AG04449 (cell line): ENCODE measurements around the gene RNU1-1.
A peak's percentile ranks its signal among the peaks of the same experiment; 100 is the strongest.
"Not testable (repeated sequence)": the region's sequence is repeated elsewhere in the genome, so short reads cannot be mapped to it uniquely, and the experiment has no call there.

Experiments
- CTCF ChIA-PET: fragments of 350-600 bp; formaldehyde crosslinking; extraction: SDS; loops from one replicate; lab custom pipeline; 2021; ENCODE audit warnings: antibody characterized with exemption; lab: Yijun Ruan, JAX
- POLR2A ChIA-PET: fragments of 400-600, 350-600 bp; formaldehyde crosslinking; extraction: SDS; loops from one replicate; lab custom pipeline; 2020; ENCODE audit warnings: antibody characterized with exemption, inconsistent platforms; lab: Yijun Ruan, JAX
- DNase-seq: peaks from one replicate; pipeline ENCODE4 v3.0.0-alpha.2; 2010; ENCODE audit warnings: low read depth, low spot score
- H3K4me3 ChIP-seq: 2 replicates; pipeline ENCODE4 v1.5.1; 2011; ENCODE audit warnings: low read depth, mild to moderate bottlenecking, control low read depth, low read length
- CTCF ChIP-seq: IDR thresholded peaks from one replicate; pipeline ENCODE4 v1.5.1; 2011; ENCODE audit warnings: mild to moderate bottlenecking, moderate library complexity, low read length, control low read depth, inconsistent platforms; ENCODE audit not compliant: insufficient read depth; ENCODE audit errors: missing control alignments

RNU1-1 gene

GRCh38 chr1:16478091-16478490 is 36.0 kb downstream of the RNU1-1 start:
- no peak for TF ChIP-seq CTCF
- DNase-seq, result no peak
- ChIA-PET CTCF (no interaction called here), POLR2A (no interaction called here)
- H3K4me3 ChIP-seq, result no peak overlapping the region

GRCh38 chr1:16475771-16476770 is 38.0 kb downstream of the RNU1-1 start:
- CTCF ChIA-PET, result not testable (repeated sequence)

GRCh38 chr1:16474891-16475290 is 39.2 kb downstream of the RNU1-1 start:
- CTCF ChIA-PET, DNase-seq, H3K4me3 ChIP-seq, POLR2A ChIA-PET: not testable (repeated sequence)

More at GRCh38 chr1:16475771-16476770, 38.0 kb downstream of the RNU1-1 start:
- POLR2A ChIA-PET, DNase-seq, H3K4me3 ChIP-seq: not testable (repeated sequence)

DNA sequence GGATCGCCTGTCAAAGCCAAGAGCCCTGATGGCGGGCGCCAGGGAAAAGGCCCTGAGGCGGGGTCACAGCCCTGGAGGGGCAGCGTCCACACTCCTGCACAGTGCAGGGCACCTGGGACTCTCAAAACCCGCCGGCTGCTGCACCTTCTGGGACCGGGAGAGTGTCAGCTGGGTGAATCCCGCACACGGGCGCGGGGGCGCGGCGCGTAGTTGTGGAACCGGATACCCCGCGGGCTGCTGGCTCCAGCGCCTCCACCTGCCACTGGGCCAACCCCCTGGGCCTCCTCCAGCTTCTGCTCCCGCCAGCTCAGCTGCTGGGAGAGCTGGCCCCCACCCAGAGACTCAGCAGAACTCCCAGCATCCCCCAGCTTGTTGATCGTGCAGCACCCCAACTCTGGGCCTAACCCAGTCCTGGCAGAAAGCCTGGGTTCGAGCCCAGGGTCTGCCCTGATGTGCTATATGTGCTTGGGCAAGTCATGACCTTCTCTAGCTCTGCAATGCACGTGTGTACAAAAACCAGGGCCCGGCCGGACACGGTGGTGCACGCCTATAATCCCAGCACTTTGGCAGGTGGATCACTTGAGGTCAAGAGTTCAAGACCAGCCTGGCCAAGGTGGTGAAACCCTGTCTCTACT is 39.8 kb downstream of the RNU1-1 start:
- no peak for DNase-seq
- ChIA-PET CTCF (no interaction called here), POLR2A (no interaction called here)
- H3K4me3 ChIP-seq, result no peak overlapping the region
- no peak for TF ChIP-seq CTCF

GRCh38 chr1:16468558-16468957 is 45.5 kb downstream of the RNU1-1 start:
- DNase-seq, result no peak
- no peak overlapping the region for H3K4me3 ChIP-seq
- no peak for TF ChIP-seq CTCF
- CTCF ChIA-PET, result interaction anchor here (0.8 kb wide), 1 partner anchor 16 kb away, joined by 3 read pairs; no protein-coding TSS in a partner anchor
- POLR2A ChIA-PET, result no interaction called here

DNA sequence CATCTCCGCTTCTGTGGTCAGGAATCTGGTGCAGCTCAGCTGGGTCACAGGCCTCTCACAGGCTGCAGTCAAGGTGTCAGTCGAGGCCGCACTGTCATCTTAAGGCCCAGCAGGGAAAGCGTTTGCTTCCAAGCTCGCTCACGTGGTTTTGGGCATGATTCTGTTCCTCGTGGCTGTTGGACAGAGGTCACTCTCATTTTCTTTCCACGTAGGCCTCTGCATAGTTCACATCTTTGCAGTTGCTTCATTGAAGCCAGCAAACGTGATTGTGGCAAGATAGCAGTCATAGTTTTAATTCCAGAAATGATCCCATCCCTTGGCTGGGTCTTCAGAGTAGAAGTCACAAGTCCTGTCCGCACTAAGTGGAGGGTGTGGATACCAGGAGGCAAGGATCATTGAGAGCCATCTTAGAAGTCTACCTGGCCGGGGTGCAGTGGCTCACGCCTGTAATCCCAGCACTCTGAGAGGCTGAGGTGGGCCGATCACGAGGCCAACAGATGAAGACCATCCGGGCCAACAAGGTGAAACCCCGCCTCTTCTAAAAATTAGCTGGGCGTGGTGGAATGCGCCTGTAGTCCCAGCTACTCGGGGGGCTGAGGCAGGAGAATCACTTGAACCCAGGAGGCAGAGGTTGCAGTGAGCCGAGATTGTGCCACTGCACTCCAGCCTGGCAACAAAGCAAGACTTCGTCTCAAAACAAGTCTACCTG is 49.0 kb downstream of the RNU1-1 start:
- peak; percentile 19 for DNase-seq
- no peak for TF ChIP-seq CTCF
- ChIA-PET CTCF (interaction anchor here (1.2 to 1.3 kb wide), 2 partner anchors 25 kb away, joined by 5 to 7 read pairs; partner anchors contain the start of gene NECAP2), POLR2A (interaction anchor here (0.8 kb wide), 1 partner anchor 12 kb away, joined by 4 read pairs; no protein-coding TSS in a partner anchor)
- no peak overlapping the region for H3K4me3 ChIP-seq
